Heart left ventricle (tissue), 16 donors: ENCODE results near the gene HS3ST5. TPM values are rescaled to one million over a fixed set of nuclear protein-coding genes. Genes with fewer than 3 reads are reported as not detected.

Experiments
- ATAC-seq, 4 donors: fragments of 200-7000 bp; cut with Tn5 transposase; one replicate each; pipeline ENCODE4 v1.9.1; 2020 to 2022; ENCODE audit warnings: moderate library complexity in 4 of 4, mild to moderate bottlenecking in 3 of 4, moderate number of reproducible peaks in 1 of 4
- DNase-seq, 5 donors: peaks; one replicate each; pipeline ENCODE4 v3.0.0-alpha.2; 2020
- H3K27ac ChIP-seq, 12 donors: fragments of 200-600 bp; sonication (generic) in 4 of 12; one replicate each; pipeline versions ENCODE4 v1.5.0 to v1.8.0; 2016 to 2022; ENCODE audit warnings: mild to moderate bottlenecking in 2 of 12
- H3K27me3 ChIP-seq, 9 donors: fragments of 200-600 bp; sonication (generic) in 2 of 9; one replicate each; pipeline versions ENCODE4 v1.5.1 to v1.8.0; 2016 to 2022; ENCODE audit warnings: mild to moderate bottlenecking in 3 of 9
- H3K36me3 ChIP-seq, 9 donors: fragments of 200-600 bp; sonication (generic) in 2 of 9; one replicate each; pipeline versions ENCODE4 v1.5.0 to v1.8.0; 2018 to 2022; ENCODE audit warnings: mild to moderate bottlenecking in 2 of 9
- H3K4me1 ChIP-seq, 12 donors: fragments of 200-600 bp; sonication (generic) in 4 of 12; one replicate each; pipeline versions ENCODE4 v1.5.0 to v1.8.0; 2016 to 2022; ENCODE audit warnings: mild to moderate bottlenecking in 3 of 12
- H3K4me3 ChIP-seq, 12 donors: fragments of 200-600 bp; sonication (generic) in 4 of 12; one replicate each; pipeline versions ENCODE4 v1.5.0 to v1.8.0; 2017 to 2022; ENCODE audit warnings: mild to moderate bottlenecking in 9 of 12, moderate library complexity in 4 of 12
- H3K9me3 ChIP-seq, 12 donors: fragments of 200-600 bp; sonication (generic) in 4 of 12; one replicate each; pipeline versions ENCODE4 v1.5.0 to v1.8.0; 2016 to 2022; ENCODE audit warnings: mild to moderate bottlenecking in 1 of 12
- CTCF ChIP-seq, 12 donors: fragments of 200-600 bp; sonication (generic) in 4 of 12; IDR thresholded peaks; one replicate each; pipeline versions ENCODE4 v1.5.0 to v1.8.0; 2018 to 2022; ENCODE audit warnings: antibody characterized with exemption in 12 of 12, mild to moderate bottlenecking in 5 of 12
- POLR2A ChIP-seq, 2 donors: fragments of 450-650 bp; IDR thresholded peaks; one replicate each; pipeline ENCODE4 v1.6.1; 2017; ENCODE audit warnings: antibody characterized with exemption in 2 of 2, mild to moderate bottlenecking in 2 of 2, moderate library complexity in 2 of 2
- WGBS, 4 donors: extraction: QIAGEN DNeasy Blood & Tissue Kit in 2 of 4; methylation state at CpG; one replicate each; pipeline versions ENCODE4 v1.1.5 to v1.1.7; 2013 to 2018; 5-methylcytosine and 5-hydroxymethylcytosine counted together
- intact Hi-C, 10 donors: fragments of 100-400 bp; cut with DNase I; formaldehyde crosslinking; loops; one replicate each; pipeline versions ENCODE4 v1.11.1 to v1.14.2; 2022
- polyA plus RNA-seq, 2 donors: library from polyadenylated mRNA; stranded (reverse); fragments of 200-250 nt; gene quantifications; one replicate each; pipeline ENCODE4 v1.2.3, GENCODE V29; 2013
- total RNA-seq, 9 donors: library from RNA; depleted of rRNA in 2 of 9; stranded (reverse); fragments of >200 nt in 2 of 9; fragmentation: NEBNext Ultra II Directional in 3 of 9; extraction: Animal tissue kit (Norgen Biotek cat#: 25700) in 3 of 9; gene quantifications; one replicate each; pipeline versions ENCODE4 v1.1.0 to v1.2.4, GENCODE V29; 2016 to 2023
- donor health status: ischemic (EF 13 %, LVEDD 7.1; RV severe dilation, severe dysfunction).
- donor health status: healthy with polysubstance abuse.
- donor health status: DM: no; HTN: yes; CAD: no.
- donor health status: DM: no; HTN: no; CAD: no.
- donor health status: ischemic (EF 25% LVEDD 6.9; RV normal size, moderate dysfunction).
- donor health status: ischemic (EF 25% LVEDD 5.7; RV mildly dilated, moderate dysfunction).
- donor health status: healthy.
- donor health status: DM: yes; HTN: yes; CAD: no.
- donor health status: ischemic (EF 35%, LVEDD 5.7; RV mildly dilated, moderate dysfunction).
- donor health status: nonischemic (EF 11% LVEDD 7.7; RV severe dilation, severe dysfunction).
- donor health status: DM: yes; HTN: yes; CAD: no.
- donor health status: PGD.
- donor health status: ischemic (EF 29% LVEDD 5.4; RV normal size, mild dysfunction).
- donor health status: nonischemic (EF 23%, LVEDD 6.1; RV moderate dilation, normal function).

Gene HS3ST5
- total and polyA plus RNA-seq, 11 donors = not detected

- 75 to 86% (median 79%) methylated on average over 3 of the region's 3 CpGs for WGBS, 4 donors
- H3K4me3 ChIP-seq = no peak overlapping the region
- no peaks in the 10 kb centered on the region for H3K27me3 ChIP-seq
- no peak overlapping the region for H3K27ac ChIP-seq
- H3K9me3 ChIP-seq = no peaks in the 10 kb centered on the region
- intact Hi-C loops = loop anchor here in 9 of 10 donors (5.0 to 10.0 kb wide), 6 partner anchors 101 to 199 kb away; no protein-coding TSS in a partner anchor
- H3K36me3 ChIP-seq = no peaks in the 10 kb centered on the region
- no peaks in the 10 kb centered on the region for H3K4me1 ChIP-seq
- no peak for TF ChIP-seq CTCF (IDR thresholded peaks at IDR 0.05)
- TF ChIP-seq POLR2A (IDR thresholded peaks at IDR 0.05) = no peak
- no peak for ATAC-seq
- no peak for DNase-seq
Measured at GRCh38 chr6:114106020-114106419, 236.8 kb downstream of the HS3ST5 start.

GRCh38 chr6:114101255-114101654 lies 241.6 kb downstream of the HS3ST5 start:
- Histone ChIP-seq H3K9me3 (no peaks in the 10 kb centered on the region), H3K27me3 (no peaks in the 10 kb centered on the region), H3K27ac (no peak overlapping the region), H3K4me3 (no peak overlapping the region), H3K4me1 (no peaks in the 10 kb centered on the region), H3K36me3 (no peaks in the 10 kb centered on the region)
- DNase-seq = no peak
- ATAC-seq = no peak
- intact Hi-C loops = loop anchor here in 7 of 10 donors (10.0 kb wide), 4 partner anchors 96 to 204 kb away; no protein-coding TSS in a partner anchor
- TF ChIP-seq CTCF (IDR thresholded peaks at IDR 0.05) (no peak), POLR2A (IDR thresholded peaks at IDR 0.05) (no peak)
- WGBS, 4 donors = 35 to 41% (median 37%) methylated on average over 1 of the region's 1 CpG

GRCh38 chr6:114100215-114100994 lies 242.4 kb downstream of the HS3ST5 start:
- Histone ChIP-seq H3K4me1 (no peaks in the 10 kb centered on the region), H3K4me3 (no peak overlapping the region), H3K36me3 (no peaks in the 10 kb centered on the region), H3K27ac (no peak overlapping the region), H3K9me3 (no peaks in the 10 kb centered on the region), H3K27me3 (no peaks in the 10 kb centered on the region)
- ATAC-seq (no peak), DNase-seq (no peak)
- WGBS, 4 donors = 71 to 80% (median 79%) methylated on average over 10 of the region's 10 CpGs
- no peak for TF ChIP-seq POLR2A (IDR thresholded peaks at IDR 0.05)
- TF ChIP-seq CTCF (IDR thresholded peaks at IDR 0.05) = no peak
- intact Hi-C loops = loop anchor here in 7 of 10 donors (10.0 kb wide), 4 partner anchors 96 to 204 kb away; no protein-coding TSS in a partner anchor

- TF ChIP-seq POLR2A (IDR thresholded peaks at IDR 0.05) (no peak), CTCF (IDR thresholded peaks at IDR 0.05) (peak; percentile 59 to 85 (median 72))
- H3K9me3 ChIP-seq = no peaks in the 10 kb centered on the region
- DNase-seq (no peak), ATAC-seq (no peak)
- H3K4me1 ChIP-seq = no peaks in the 10 kb centered on the region
- 0 to 5% (median 1%) methylated on average over 2 of the region's 2 CpGs for WGBS, 4 donors
- H3K27me3 ChIP-seq = no peaks in the 10 kb centered on the region
- no peak overlapping the region for H3K27ac ChIP-seq
- no peak overlapping the region for H3K4me3 ChIP-seq
- intact Hi-C loops = loop anchor here in 2 of 10 donors (10.0 kb wide), 1 partner anchor 208 kb away; no protein-coding TSS in a partner anchor
- H3K36me3 ChIP-seq = no peaks in the 10 kb centered on the region
Measured at GRCh38 chr6:114096561-114097172, 246.2 kb downstream of the HS3ST5 start.
